K562 (cell line): Measurements from ENCODE around the gene COG3. TPM values are rescaled to one million over a fixed set of nuclear protein-coding genes. Genes with fewer than 3 reads are reported as not detected.

Experiments
- ATAC-seq: fragments of 200-7000 bp; cut with Tn5 transposase; 3 replicates; pipeline ENCODE4 v1.9.1; 2020; ENCODE audit warnings: moderate library complexity
- BruUV-seq: library from RNA; stranded (reverse); fragments of 400-500 nt; replicated peaks from 2 replicates; lab custom pipeline; 2021; lab: Mats Ljungman, UMichigan
- CTCF ChIA-PET: fragments of 300-600 bp; formaldehyde crosslinking; extraction: SDS; loops from one replicate; lab custom pipeline; 2021; ENCODE audit warnings: low intra/inter-chr PET ratio; lab: Yijun Ruan, JAX
- POLR2A ChIA-PET: fragments of 300-600, 350-650 bp; sonication (Branson Sonifier 250); formaldehyde crosslinking; extraction: SDS; loops from one replicate; lab custom pipeline; 2021; ENCODE audit warnings: antibody characterized with exemption, inconsistent platforms; lab: Yijun Ruan, JAX
- DNase-seq, 4 experiments: peaks; one replicate each; pipeline versions ENCODE4 v3.0.0 to v3.0.0-alpha.2; 2011 to 2018; ENCODE audit warnings: low spot score in 3 of 4, mixed read lengths in 3 of 4; ENCODE audit errors: extremely low read depth in 1 of 4
- FAIRE-seq: peaks from 2 replicates; lab custom pipeline; 2011; peaks lifted over from hg19 to GRCh38; lab: Jason Lieb, UNC
- H2AFZ ChIP-seq: 2 replicates; pipeline ENCODE4 v1.6.0; 2011; ENCODE audit warnings: low read depth, low read length, control low read depth, inconsistent platforms
- H3K27ac ChIP-seq: fragments of 200-600 bp; 3 replicates; pipeline ENCODE4 v1.8.0; 2011; ENCODE audit warnings: low read depth, mild to moderate bottlenecking, control low read depth, inconsistent platforms, low read length, moderate library complexity, mixed read lengths; ENCODE audit errors: extremely low read depth
- H3K27me3 ChIP-seq, 2 experiments: fragments of 300-600 bp in 1 of 2; 2 replicates in 1 of 2; 3 replicates in 1 of 2; pipeline versions ENCODE4 v1.6.0 to v1.8.0; 2011; ENCODE audit warnings: inconsistent platforms in 2 of 2, low read length in 2 of 2, mild to moderate bottlenecking in 1 of 2, mixed read lengths in 1 of 2, moderate library complexity in 1 of 2; ENCODE audit not compliant: control insufficient read depth in 2 of 2, insufficient read depth in 2 of 2
- H3K36me3 ChIP-seq: fragments of 300-600 bp; 3 replicates; pipeline ENCODE4 v1.8.0; 2011; ENCODE audit warnings: mild to moderate bottlenecking, low read length, inconsistent platforms; ENCODE audit not compliant: control insufficient read depth, insufficient read depth
- H3K4me1 ChIP-seq, 2 experiments: fragments of 200-600 bp in 1 of 2; replicated peaks in 1 of 2; 2 replicates in 1 of 2; 3 replicates in 1 of 2; pipeline versions ENCODE4 v1.5.1 to v1.8.0; 2011; ENCODE audit warnings: inconsistent platforms in 2 of 2, low read length in 2 of 2, mild to moderate bottlenecking in 1 of 2, mixed read lengths in 1 of 2, moderate library complexity in 1 of 2; ENCODE audit not compliant: control insufficient read depth in 2 of 2, insufficient read depth in 2 of 2
- H3K4me2 ChIP-seq: 2 replicates; pipeline ENCODE4 v1.6.1; 2011; ENCODE audit warnings: low read length, control low read depth, inconsistent platforms, mixed read lengths; ENCODE audit not compliant: insufficient read depth
- H3K4me3 ChIP-seq: fragments of 200-600 bp; sonication (generic), shearing (Covaris generic); 2 replicates; pipeline ENCODE4 v1.5.1; 2016; ENCODE audit warnings: control low read depth, inconsistent platforms
- H3K79me2 ChIP-seq: fragments of 200-600 bp; 3 replicates; pipeline ENCODE4 v1.8.0; 2011; ENCODE audit warnings: low read length, inconsistent platforms; ENCODE audit not compliant: control insufficient read depth, insufficient read depth
- H3K9ac ChIP-seq, 2 experiments: 2 replicates each; pipeline versions ENCODE4 v1.6.0 to v1.6.1; 2011; ENCODE audit warnings: low read depth in 2 of 2, low read length in 2 of 2, control low read depth in 1 of 2, inconsistent platforms in 1 of 2, mild to moderate bottlenecking in 1 of 2, mixed read lengths in 1 of 2; ENCODE audit not compliant: insufficient read depth in 1 of 2
- H3K9me1 ChIP-seq: one replicate; pipeline ENCODE4 v1.6.0; 2011; ENCODE audit warnings: inconsistent platforms, mild to moderate bottlenecking, low read length, moderate library complexity; ENCODE audit not compliant: control insufficient read depth, insufficient read depth
- H3K9me3 ChIP-seq: replicated peaks from 2 replicates; pipeline ENCODE4 v1.5.1; 2011; ENCODE audit warnings: low read depth, low read length, inconsistent platforms; ENCODE audit not compliant: control insufficient read depth, insufficient read depth
- H4K20me1 ChIP-seq: replicated peaks from 2 replicates; pipeline ENCODE4 v1.6.1; 2011; ENCODE audit warnings: low read length, inconsistent platforms, mixed read lengths; ENCODE audit not compliant: control insufficient read depth, insufficient read depth
- CHD2 ChIP-seq: IDR thresholded peaks from 2 replicates; pipeline ENCODE4 v1.6.1; 2011; ENCODE audit warnings: low read depth, low read length
- DDX20 ChIP-seq: fragments of 450-650 bp; IDR thresholded peaks from 2 replicates; pipeline ENCODE4 v1.6.1; 2016; ENCODE audit warnings: missing genetic modification characterization, low read depth, mild to moderate bottlenecking, missing compliant biosample characterization, moderate library complexity
- EP300 ChIP-seq: IDR thresholded peaks from 2 replicates; pipeline ENCODE4 v1.6.1; 2012; ENCODE audit warnings: low read length, improper control_type of control experiment
- ILF3 ChIP-seq: fragments of 450-650 bp; IDR thresholded peaks from 2 replicates; pipeline ENCODE4 v1.6.1; 2018; ENCODE audit warnings: antibody characterized with exemption, mild to moderate bottlenecking, moderate library complexity, borderline replicate concordance
- KAT8 ChIP-seq: fragments of 450-650 bp; IDR thresholded peaks from 2 replicates; pipeline ENCODE4 v1.6.1; 2016; ENCODE audit warnings: low read depth, mild to moderate bottlenecking
- LARP7 ChIP-seq: fragments of 450-650 bp; IDR thresholded peaks from 2 replicates; pipeline ENCODE4 v1.6.1; 2016
- PHF8 ChIP-seq: fragments of 200-600 bp; sonication (generic); IDR thresholded peaks from 2 replicates; pipeline ENCODE4 v1.6.1; 2012; ENCODE audit warnings: mixed run types, mild to moderate bottlenecking, inconsistent platforms, low read length, moderate library complexity, borderline replicate concordance
- RB1 ChIP-seq: fragments of 450-650 bp; IDR thresholded peaks from 2 replicates; pipeline ENCODE4 v1.6.1; 2017; ENCODE audit warnings: low read depth, mild to moderate bottlenecking
- SMARCC2 ChIP-seq: fragments of 450-650 bp; IDR thresholded peaks from 2 replicates; pipeline ENCODE4 v1.6.1; 2017; ENCODE audit warnings: antibody characterized with exemption, moderate library complexity, mild to moderate bottlenecking, low read depth
- ZBED1 ChIP-seq: IDR thresholded peaks from 2 replicates; pipeline ENCODE4 v1.6.1; 2014
- ZFP30 ChIP-seq: fragments of 250-450 bp; sonication (Bioruptor Pico); IDR thresholded peaks from 2 replicates; pipeline ENCODE4 v1.8.0; 2022; ENCODE audit warnings: moderate library complexity, mild to moderate bottlenecking, inconsistent platforms, borderline replicate concordance
- ZNF174 ChIP-seq: fragments of 250-450 bp; sonication (Bioruptor Pico); IDR thresholded peaks from 2 replicates; pipeline ENCODE4 v1.4.0; 2020; ENCODE audit warnings: mild to moderate bottlenecking
- ZNF354B ChIP-seq: fragments of 250-450 bp; sonication (Bioruptor Pico); IDR thresholded peaks from 2 replicates; pipeline ENCODE4 v1.4.0; 2020
- ZNF384 ChIP-seq: IDR thresholded peaks from 2 replicates; pipeline ENCODE4 v1.6.1; 2012; ENCODE audit warnings: low read depth, low read length, improper control_type of control experiment
- ZNF551 ChIP-seq: fragments of 250-450 bp; sonication (Bioruptor Pico); IDR thresholded peaks from 2 replicates; pipeline ENCODE4 v1.5.0; 2021; ENCODE audit warnings: mild to moderate bottlenecking, moderate library complexity
- ZNF696 ChIP-seq: fragments of 250-450 bp; sonication (Bioruptor Pico); conservative IDR thresholded peaks from 2 replicates; pipeline ENCODE4 v1.4.0; 2020; ENCODE audit warnings: mild to moderate bottlenecking, moderate library complexity
- ZNF707 ChIP-seq: fragments of 250-450 bp; sonication (Bioruptor Pico); conservative IDR thresholded peaks from 2 replicates; pipeline ENCODE4 v1.8.0; 2022; ENCODE audit warnings: inconsistent platforms, mild to moderate bottlenecking, moderate library complexity
- WGBS: fragments of 100-300 bp; shearing (Covaris generic); methylation state at CpG from one replicate; pipeline ENCODE4 v1.1.6; 2016; ENCODE audit warnings: low coverage, mixed read lengths; ENCODE audit not compliant: insufficient coverage; ENCODE audit errors: missing lambda C conversion rate; 5-methylcytosine and 5-hydroxymethylcytosine counted together
- in situ Hi-C: fragments of 300-500 bp; cut with MboI; formaldehyde crosslinking; loops from 4 replicates; pipeline ENCODE4 v1.15.0; 2018; ENCODE audit warnings: inconsistent platforms, mixed read lengths
- intact Hi-C: fragments of 100-400 bp; cut with micrococcal nuclease; formaldehyde crosslinking; loops from 2 replicates; pipeline ENCODE4 v1.14.2; 2022
- polyA plus RNA-seq, 8 experiments: library from polyadenylated mRNA; depleted of rRNA in 4 of 8; stranded (reverse) in 5 of 8; unstranded in 3 of 8; fragments of >200 nt; fragmentation: Nextera tagmentation in 2 of 8; fragmentation: Illumina TruSeq in 1 of 8; extraction: Ambion mirVana in 2 of 8; extraction: Trizol in 1 of 8; gene quantifications; 2 replicates each; pipeline versions ENCODE4 v1.2.1 to v1.2.3, GENCODE V29; 2011 to 2014; ENCODE audit warnings: inconsistent platforms in 1 of 8, missing spikeins in 1 of 8
- total RNA-seq, 7 experiments: library from RNA; depleted of rRNA in 6 of 7; stranded (reverse); fragments of >200 nt in 6 of 7; fragmentation: Illumina TruSeq in 2 of 7; extraction: Trizol in 2 of 7; gene quantifications; 2 replicates each; pipeline versions ENCODE4 v1.2.1 to v1.2.3, GENCODE V29; 2011 to 2021; ENCODE audit warnings: low replicate concordance in 1 of 7
- TF ChIP-seq, protein P1 (sequence below): fragments of 450-650 bp; IDR thresholded peaks from 2 replicates; pipeline ENCODE4 v1.6.1; 2016
- TF ChIP-seq, protein P2 (sequence below): sonication (generic); formaldehyde crosslinking; IDR thresholded peaks from 2 replicates; pipeline ENCODE4 v1.8.0; 2022; ENCODE audit warnings: mild to moderate bottlenecking, missing genetic modification reagents
- TF ChIP-seq, protein P3 (sequence below): sonication (generic); formaldehyde crosslinking; IDR thresholded peaks from 2 replicates; pipeline ENCODE4 v1.8.0; 2023; ENCODE audit warnings: mild to moderate bottlenecking, missing genetic modification reagents

COG3 gene
- total and polyA plus RNA-seq, 9 of the 15 experiments (the other 6 are each of a cell fraction or from before 2014, with no cell fraction given), result 3.9 to 22.9 (median 14.5) TPM

DNA sequence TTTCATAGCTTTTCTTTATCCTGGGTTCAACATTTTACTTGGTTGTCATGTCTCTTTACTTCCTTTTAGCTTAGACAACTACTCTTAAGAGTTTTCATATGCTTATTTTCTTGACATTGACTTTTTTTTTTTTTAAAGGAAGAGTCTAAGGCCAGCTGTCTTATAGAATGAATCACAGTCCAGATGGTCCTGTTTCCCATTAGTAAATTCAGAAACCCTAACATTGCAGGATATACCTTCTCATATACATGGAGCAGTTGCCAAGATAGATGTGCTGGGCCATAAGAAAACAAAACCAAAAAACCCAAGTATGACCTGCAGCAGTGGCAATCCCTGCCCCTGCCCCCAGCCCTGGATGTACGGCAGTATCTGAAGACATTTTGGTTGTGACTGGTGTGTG, 72.8 kb downstream of the COG3 start (continued):
- TF ChIP-seq, protein P1, sequence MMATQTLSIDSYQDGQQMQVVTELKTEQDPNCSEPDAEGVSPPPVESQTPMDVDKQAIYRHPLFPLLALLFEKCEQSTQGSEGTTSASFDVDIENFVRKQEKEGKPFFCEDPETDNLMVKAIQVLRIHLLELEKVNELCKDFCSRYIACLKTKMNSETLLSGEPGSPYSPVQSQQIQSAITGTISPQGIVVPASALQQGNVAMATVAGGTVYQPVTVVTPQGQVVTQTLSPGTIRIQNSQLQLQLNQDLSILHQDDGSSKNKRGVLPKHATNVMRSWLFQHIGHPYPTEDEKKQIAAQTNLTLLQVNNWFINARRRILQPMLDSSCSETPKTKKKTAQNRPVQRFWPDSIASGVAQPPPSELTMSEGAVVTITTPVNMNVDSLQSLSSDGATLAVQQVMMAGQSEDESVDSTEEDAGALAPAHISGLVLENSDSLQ, result no peak
- TF ChIP-seq PHF8 (no peak), ZNF551 (CRISPR knock-in tag) (no peak), DDX20 (tag) (no peak)

DNA sequence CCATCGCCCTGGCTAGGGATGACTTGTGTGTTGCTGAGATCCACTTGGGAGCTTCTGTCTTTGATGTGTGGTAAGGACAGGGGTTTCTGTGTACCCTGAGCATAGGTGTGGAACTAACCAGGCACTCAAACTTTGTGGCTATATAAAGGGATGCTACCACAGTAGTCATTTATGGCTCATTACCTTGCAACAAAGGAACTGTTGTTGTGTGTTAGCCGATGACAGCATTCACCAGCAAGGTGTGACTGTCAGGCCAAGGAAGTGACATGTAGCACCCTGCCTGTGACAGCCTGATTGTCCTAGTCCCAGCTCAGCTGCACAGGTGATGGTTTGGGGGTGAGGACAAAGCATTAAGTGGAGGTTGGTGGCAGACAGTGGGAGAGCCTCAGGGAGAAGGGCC, 73.6 kb downstream of the COG3 start:
- 11% methylated on average over 2 of the region's 2 CpGs for WGBS
- ChIA-PET CTCF (no interaction called here), POLR2A (interaction anchor here (0.7 kb wide), 1 partner anchor 84 kb away, joined by 3 read pairs; no protein-coding TSS in a partner anchor)
- no peak for ATAC-seq
- H4K20me1 ChIP-seq, result no peaks in the 10 kb centered on the region
- peaks cover 23% of the 10 kb centered on the region; the same call in 2 of the 3 replicates for H3K36me3 ChIP-seq
- no peak for DNase-seq
- H2AFZ ChIP-seq, result no peak overlapping the region
- no TSS peak for BruUV-seq
- H3K9ac ChIP-seq, result no peak overlapping the region
- no peaks in the 10 kb centered on the region for H3K9me1 ChIP-seq
- no peak overlapping the region for H3K4me3 ChIP-seq
- intact Hi-C loops (no loop called here), in situ Hi-C loops (no loop called here)
- no peak overlapping the region for H3K4me2 ChIP-seq
- FAIRE-seq, result no peak
- H3K27me3 ChIP-seq, result no peaks in the 10 kb centered on the region
- TF ChIP-seq ZNF174 (CRISPR knock-in tag) (no peak), ZNF384 (no peak), ZNF354B (CRISPR knock-in tag) (no peak), ZFP30 (CRISPR knock-in tag) (no peak), KAT8 (no peak), EP300 (no peak), RB1 (no peak), LARP7 (no peak), ZNF696 (CRISPR knock-in tag) (no peak), ZBED1 (no peak), ZNF707 (no peak), ILF3 (no peak), SMARCC2 (no peak), CHD2 (no peak)
- TF ChIP-seq, protein P2, sequence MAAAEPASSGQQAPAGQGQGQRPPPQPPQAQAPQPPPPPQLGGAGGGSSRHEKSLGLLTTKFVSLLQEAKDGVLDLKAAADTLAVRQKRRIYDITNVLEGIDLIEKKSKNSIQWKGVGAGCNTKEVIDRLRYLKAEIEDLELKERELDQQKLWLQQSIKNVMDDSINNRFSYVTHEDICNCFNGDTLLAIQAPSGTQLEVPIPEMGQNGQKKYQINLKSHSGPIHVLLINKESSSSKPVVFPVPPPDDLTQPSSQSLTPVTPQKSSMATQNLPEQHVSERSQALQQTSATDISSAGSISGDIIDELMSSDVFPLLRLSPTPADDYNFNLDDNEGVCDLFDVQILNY, result no peak
- TF ChIP-seq, protein P3, sequence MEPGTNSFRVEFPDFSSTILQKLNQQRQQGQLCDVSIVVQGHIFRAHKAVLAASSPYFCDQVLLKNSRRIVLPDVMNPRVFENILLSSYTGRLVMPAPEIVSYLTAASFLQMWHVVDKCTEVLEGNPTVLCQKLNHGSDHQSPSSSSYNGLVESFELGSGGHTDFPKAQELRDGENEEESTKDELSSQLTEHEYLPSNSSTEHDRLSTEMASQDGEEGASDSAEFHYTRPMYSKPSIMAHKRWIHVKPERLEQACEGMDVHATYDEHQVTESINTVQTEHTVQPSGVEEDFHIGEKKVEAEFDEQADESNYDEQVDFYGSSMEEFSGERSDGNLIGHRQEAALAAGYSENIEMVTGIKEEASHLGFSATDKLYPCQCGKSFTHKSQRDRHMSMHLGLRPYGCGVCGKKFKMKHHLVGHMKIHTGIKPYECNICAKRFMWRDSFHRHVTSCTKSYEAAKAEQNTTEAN (CRISPR knock-in tag), result no peak
- H3K4me1 ChIP-seq, result peaks cover 0 to 4% of the 10 kb centered on the region in 2 experiments; a peak in 2 of 5 replicates
- no peaks in the 10 kb centered on the region for H3K79me2 ChIP-seq
- H3K9me3 ChIP-seq, result no peaks in the 10 kb centered on the region
- no peak overlapping the region for H3K27ac ChIP-seq
